Measurements from ENCODE around the gene GRIK1.

Gene GRIK1

DNA sequence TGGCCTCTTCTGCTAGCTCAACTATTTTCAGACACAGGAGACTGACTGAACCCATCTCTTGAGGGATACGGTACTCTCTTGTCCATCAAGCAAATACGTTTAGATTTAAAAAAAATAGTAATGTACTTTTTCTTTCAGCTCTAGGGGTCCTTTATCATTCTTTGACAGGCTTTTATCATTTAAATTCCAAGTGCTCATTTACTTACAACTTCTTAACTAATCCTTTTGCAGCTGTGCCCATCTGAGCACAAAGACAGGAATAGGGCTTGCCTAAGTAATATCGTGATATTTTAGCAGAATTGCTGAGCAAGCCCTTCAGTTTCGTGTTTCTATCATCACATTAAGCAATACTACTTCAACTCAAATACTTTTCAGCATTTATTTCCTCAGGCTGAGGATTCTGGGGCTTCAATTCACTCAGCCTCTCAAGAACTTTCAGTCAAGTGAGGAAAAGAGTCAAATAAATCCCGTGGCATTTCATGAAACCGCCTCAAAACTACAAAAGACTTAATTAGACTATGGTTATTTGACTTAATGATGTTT, 323.5 kb downstream of the GRIK1 start:
- no peak overlapping the region for H3K4me2 ChIP-seq (ENCODE audit: low read length)
- no peaks in the 10 kb centered on the region for H3K27me3 ChIP-seq (ENCODE audit: control insufficient read depth, low read length)
- no peaks in the 10 kb centered on the region for H4K20me1 ChIP-seq (ENCODE audit: control insufficient read depth, insufficient read depth, low read depth, low read length)
- H3F3A ChIP-seq (ENCODE audit: control insufficient read depth, insufficient read depth) = no peaks in the 10 kb centered on the region
- H3K27ac ChIP-seq (ENCODE audit: low read depth, low read length) = no peak overlapping the region
- H3K9me2 ChIP-seq (replicated peaks; ENCODE audit: control insufficient read depth, low read length) = no peaks in the 10 kb centered on the region
- H3K4me3 ChIP-seq (ENCODE audit: low read length) = no peak overlapping the region
- H3K9me3 ChIP-seq (ENCODE audit: control insufficient read depth, insufficient read depth, low read length) = no peaks in the 10 kb centered on the region
- no peaks in the 10 kb centered on the region for H3K79me2 ChIP-seq (ENCODE audit: control insufficient read depth, low read length)
- TF ChIP-seq CTCF (IDR thresholded peaks at IDR 0.05; ENCODE audit: low read depth, low read length, poor library complexity, severe bottlenecking) (no peak), EZH2phosphoT487 (IDR thresholded peaks at IDR 0.05; ENCODE audit: borderline replicate concordance, low read length) (no peak)
- no peaks in the 10 kb centered on the region for H3K4me1 ChIP-seq (ENCODE audit: control insufficient read depth, low read length)
- H3K36me3 ChIP-seq (ENCODE audit: control insufficient read depth, low read length) = no peaks in the 10 kb centered on the region

DNA sequence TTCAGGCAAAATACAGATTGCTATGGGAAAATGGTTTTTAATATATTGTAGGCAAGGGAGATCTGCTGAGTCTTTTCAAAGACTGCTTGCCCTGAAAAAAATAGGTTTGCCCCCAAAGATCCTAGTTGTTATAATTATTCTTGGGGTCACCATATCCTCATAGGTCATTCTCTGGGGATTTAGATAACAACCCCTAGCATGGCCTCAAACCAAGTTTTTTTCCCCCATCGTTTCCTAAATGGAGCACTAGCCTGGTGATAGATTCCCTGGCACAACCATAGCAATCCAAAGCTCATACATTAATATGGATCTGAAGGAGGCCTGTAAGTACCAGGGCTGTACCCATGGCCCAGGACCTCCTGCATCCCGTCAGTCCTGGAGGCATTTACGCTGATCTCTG, 325.9 kb downstream of the GRIK1 start:
- Histone ChIP-seq H4K20me1 (ENCODE audit: control insufficient read depth, insufficient read depth, low read depth, low read length) (no peaks in the 10 kb centered on the region), H3K9me2 (replicated peaks; ENCODE audit: control insufficient read depth, low read length) (no peaks in the 10 kb centered on the region), H3K4me3 (ENCODE audit: low read length) (no peak overlapping the region), H3F3A (ENCODE audit: control insufficient read depth, insufficient read depth) (no peaks in the 10 kb centered on the region), H3K9me3 (ENCODE audit: control insufficient read depth, insufficient read depth, low read length) (no peaks in the 10 kb centered on the region), H3K79me2 (ENCODE audit: control insufficient read depth, low read length) (no peaks in the 10 kb centered on the region), H3K36me3 (ENCODE audit: control insufficient read depth, low read length) (no peaks in the 10 kb centered on the region), H3K27ac (ENCODE audit: low read depth, low read length) (no peak overlapping the region), H3K4me1 (ENCODE audit: control insufficient read depth, low read length) (no peaks in the 10 kb centered on the region), H3K27me3 (ENCODE audit: control insufficient read depth, low read length) (no peaks in the 10 kb centered on the region), H3K4me2 (ENCODE audit: low read length) (no peak overlapping the region)
- no peak for TF ChIP-seq EZH2phosphoT487 (IDR thresholded peaks at IDR 0.05; ENCODE audit: borderline replicate concordance, low read length)
- TF ChIP-seq CTCF (IDR thresholded peaks at IDR 0.05; ENCODE audit: low read depth, low read length, poor library complexity, severe bottlenecking) = no peak

GRCh38 chr21:29613021-29613420, 326.8 kb downstream of the GRIK1 start:
- no peaks in the 10 kb centered on the region for H3F3A ChIP-seq (ENCODE audit: control insufficient read depth, insufficient read depth)
- no peaks in the 10 kb centered on the region for H3K9me2 ChIP-seq (replicated peaks; ENCODE audit: control insufficient read depth, low read length)
- no peaks in the 10 kb centered on the region for H3K9me3 ChIP-seq (ENCODE audit: control insufficient read depth, insufficient read depth, low read length)
- no peaks in the 10 kb centered on the region for H4K20me1 ChIP-seq (ENCODE audit: control insufficient read depth, insufficient read depth, low read depth, low read length)
- no peak overlapping the region for H3K27ac ChIP-seq (ENCODE audit: low read depth, low read length)
- no peak overlapping the region for H3K4me2 ChIP-seq (ENCODE audit: low read length)
- no peaks in the 10 kb centered on the region for H3K36me3 ChIP-seq (ENCODE audit: control insufficient read depth, low read length)
- H3K4me3 ChIP-seq (ENCODE audit: low read length) = no peak overlapping the region
- no peaks in the 10 kb centered on the region for H3K4me1 ChIP-seq (ENCODE audit: control insufficient read depth, low read length)
- H3K27me3 ChIP-seq (ENCODE audit: control insufficient read depth, low read length) = no peaks in the 10 kb centered on the region
- no peaks in the 10 kb centered on the region for H3K79me2 ChIP-seq (ENCODE audit: control insufficient read depth, low read length)
- TF ChIP-seq EZH2phosphoT487 (IDR thresholded peaks at IDR 0.05; ENCODE audit: borderline replicate concordance, low read length) (no peak), CTCF (IDR thresholded peaks at IDR 0.05; ENCODE audit: low read depth, low read length, poor library complexity, severe bottlenecking) (no peak)

All from DOHH2 (cell line).